ENCODE measurements around the gene CD9.

The CD9 gene

DNA sequence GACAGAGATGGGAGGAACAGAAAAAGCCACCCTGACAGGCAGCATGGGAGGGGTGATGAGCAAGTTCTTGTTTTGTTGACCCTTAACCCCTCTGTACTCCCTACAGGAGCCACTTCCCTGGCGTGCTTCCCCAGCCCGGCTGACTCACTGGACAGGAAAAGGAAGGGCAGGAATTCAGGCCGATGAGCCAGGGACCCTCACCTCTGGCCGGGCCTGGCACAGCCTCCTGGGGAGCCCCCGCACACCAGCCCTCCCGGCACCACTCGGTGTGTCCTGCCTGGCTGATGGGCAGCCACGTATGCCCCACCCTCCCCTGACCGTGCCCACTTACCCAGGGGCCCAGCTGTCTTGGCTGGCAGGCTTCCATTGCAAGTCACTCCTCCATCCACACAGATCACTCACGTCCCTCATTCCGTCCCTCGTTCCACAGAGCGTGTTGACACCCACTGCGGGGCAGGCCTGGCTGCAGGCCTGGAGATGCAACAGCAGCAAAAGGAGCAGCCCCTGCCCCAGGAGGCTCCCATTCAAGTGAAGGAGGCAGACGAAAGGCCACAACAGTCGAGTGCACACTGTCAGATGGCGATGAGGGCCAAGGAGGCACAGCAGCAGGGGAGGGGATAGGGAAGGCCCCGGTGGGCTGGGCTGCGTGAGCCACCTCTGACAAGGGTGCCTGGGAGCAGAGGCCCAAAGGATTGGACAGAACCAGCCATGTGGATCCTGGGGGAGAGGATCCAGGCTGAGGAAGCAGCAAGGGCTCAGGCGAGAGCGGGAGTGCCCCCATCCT, 19.7 kb upstream of the CD9 start:
- peak overlapping the region; percentile 78 for H3K27ac ChIP-seq (ENCODE audit: poor library complexity, severe bottlenecking)
- ATAC-seq (ENCODE audit: low read depth), result peak; percentile 82

GRCh38 chr12:6181166-6181565, 19.0 kb upstream of the CD9 start:
- no peak for ATAC-seq (ENCODE audit: low read depth)
- Histone ChIP-seq H3K9me3 (ENCODE audit: severe bottlenecking) (no peaks in the 10 kb centered on the region), H3K4me3 (ENCODE audit: severe bottlenecking) (no peak overlapping the region), H3K36me3 (ENCODE audit: low read depth) (no peaks in the 10 kb centered on the region), H3K27ac (ENCODE audit: poor library complexity, severe bottlenecking) (peak overlapping the region; percentile 78), H3K27me3 (ENCODE audit: insufficient read depth, poor library complexity, severe bottlenecking) (no peaks in the 10 kb centered on the region), H3K4me1 (ENCODE audit: insufficient read depth, poor library complexity, severe bottlenecking) (peaks cover 41% of the 10 kb centered on the region)
- no peak for TF ChIP-seq CTCF (IDR thresholded peaks at IDR 0.05; ENCODE audit: poor library complexity, severe bottlenecking)
- no peak for DNase-seq (ENCODE audit: low spot score)

More for the DNA sequence above, 19.7 kb upstream of the CD9 start:
- no peak for TF ChIP-seq CTCF (IDR thresholded peaks at IDR 0.05; ENCODE audit: poor library complexity, severe bottlenecking)
- Histone ChIP-seq H3K4me3 (ENCODE audit: severe bottlenecking) (no peak overlapping the region), H3K27me3 (ENCODE audit: insufficient read depth, poor library complexity, severe bottlenecking) (no peaks in the 10 kb centered on the region), H3K4me1 (ENCODE audit: insufficient read depth, poor library complexity, severe bottlenecking) (peaks cover 41% of the 10 kb centered on the region), H3K36me3 (ENCODE audit: low read depth) (no peaks in the 10 kb centered on the region), H3K9me3 (ENCODE audit: severe bottlenecking) (no peaks in the 10 kb centered on the region)
- no peak for DNase-seq (ENCODE audit: low spot score)

GRCh38 chr12:6181583-6182278, 18.5 kb upstream of the CD9 start:
- no peak overlapping the region for H3K4me3 ChIP-seq (ENCODE audit: severe bottlenecking)
- H3K4me1 ChIP-seq (ENCODE audit: insufficient read depth, poor library complexity, severe bottlenecking), result peaks cover 41% of the 10 kb centered on the region
- no peaks in the 10 kb centered on the region for H3K9me3 ChIP-seq (ENCODE audit: severe bottlenecking)
- ATAC-seq (ENCODE audit: low read depth), result no peak
- H3K27me3 ChIP-seq (ENCODE audit: insufficient read depth, poor library complexity, severe bottlenecking), result no peaks in the 10 kb centered on the region
- no peaks in the 10 kb centered on the region for H3K36me3 ChIP-seq (ENCODE audit: low read depth)
- no peak for DNase-seq (ENCODE audit: low spot score)
- peak overlapping the region; percentile 78 for H3K27ac ChIP-seq (ENCODE audit: poor library complexity, severe bottlenecking)
- TF ChIP-seq CTCF (IDR thresholded peaks at IDR 0.05; ENCODE audit: poor library complexity, severe bottlenecking), result no peak

DNA sequence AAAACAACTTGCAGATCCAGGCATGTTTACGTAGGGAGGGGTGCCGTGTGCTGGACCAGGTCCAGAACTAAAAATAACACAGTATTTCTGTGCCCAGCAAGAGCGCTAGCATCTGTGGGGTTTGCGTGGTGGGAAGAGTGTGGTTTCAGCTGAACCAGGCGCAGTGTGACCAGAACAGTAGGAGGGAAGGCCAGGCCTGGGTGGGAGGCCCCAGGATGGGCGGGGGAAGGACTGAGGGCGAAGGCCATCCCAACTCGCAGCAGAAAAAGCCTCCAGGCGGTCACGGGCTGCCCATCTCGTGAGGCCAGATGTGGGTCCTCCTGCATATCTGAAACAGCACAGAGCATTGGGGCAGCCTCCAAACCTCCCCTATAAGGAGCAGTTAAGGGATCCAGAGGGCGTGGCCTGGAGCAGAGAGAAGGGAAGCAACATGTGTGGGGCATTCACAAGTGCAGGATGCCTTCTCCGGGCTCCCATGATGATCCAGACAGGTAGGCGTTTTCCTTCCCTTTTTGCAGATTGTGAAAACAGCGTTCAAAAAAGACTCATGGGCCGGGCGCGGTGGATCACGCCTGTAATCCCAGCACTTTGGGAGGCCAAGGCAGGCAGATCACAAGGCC, 17.8 kb upstream of the CD9 start:
- Histone ChIP-seq H3K27me3 (ENCODE audit: insufficient read depth, poor library complexity, severe bottlenecking) (no peaks in the 10 kb centered on the region), H3K4me1 (ENCODE audit: insufficient read depth, poor library complexity, severe bottlenecking) (peaks cover 41% of the 10 kb centered on the region), H3K9me3 (ENCODE audit: severe bottlenecking) (no peaks in the 10 kb centered on the region), H3K4me3 (ENCODE audit: severe bottlenecking) (no peak overlapping the region), H3K27ac (ENCODE audit: poor library complexity, severe bottlenecking) (peak overlapping the region; percentile 78), H3K36me3 (ENCODE audit: low read depth) (no peaks in the 10 kb centered on the region)
- DNase-seq (ENCODE audit: low spot score) (no peak), ATAC-seq (ENCODE audit: low read depth) (peak; percentile 47)
- TF ChIP-seq CTCF (IDR thresholded peaks at IDR 0.05; ENCODE audit: poor library complexity, severe bottlenecking), result no peak
